GM23248 (cell line): Measurements from ENCODE around the gene DOK1. TPM values are rescaled to one million over a fixed set of nuclear protein-coding genes. Genes with fewer than 3 reads are reported as not detected.

ENCODE experiments used
- DNase-seq: peaks from one replicate; pipeline ENCODE4 v3.0.0-alpha.2; 2015
- H2AFZ ChIP-seq: fragments of 200-600 bp; sonication (generic); 2 replicates; pipeline ENCODE4 v1.6.1; 2016; ENCODE audit warnings: antibody characterized with exemption
- H3F3A ChIP-seq: fragments of 200-600 bp; sonication (generic); 2 replicates; pipeline ENCODE4 v1.6.1; 2016; ENCODE audit warnings: mild to moderate bottlenecking, antibody characterized with exemption, mixed run types; ENCODE audit not compliant: insufficient read depth
- H3K27ac ChIP-seq: fragments of 200-600 bp; sonication (generic); 2 replicates; pipeline ENCODE4 v1.5.1; 2016; ENCODE audit warnings: mild to moderate bottlenecking
- H3K27me3 ChIP-seq: fragments of 200-600 bp; sonication (generic); replicated peaks from 2 replicates; pipeline ENCODE4 v1.6.1; 2016; ENCODE audit warnings: mild to moderate bottlenecking; ENCODE audit not compliant: insufficient read depth
- H3K36me3 ChIP-seq: fragments of 200-600 bp; sonication (generic); 2 replicates; pipeline ENCODE4 v1.6.1; 2016; ENCODE audit warnings: low read depth, mild to moderate bottlenecking
- H3K4me1 ChIP-seq: fragments of 200-600 bp; sonication (generic); 2 replicates; pipeline ENCODE4 v1.6.1; 2016; ENCODE audit warnings: mild to moderate bottlenecking; ENCODE audit not compliant: insufficient read depth
- H3K4me2 ChIP-seq: fragments of 200-600 bp; sonication (generic); one replicate; pipeline ENCODE4 v1.6.1; 2016; ENCODE audit warnings: mild to moderate bottlenecking; ENCODE audit not compliant: unreplicated experiment
- H3K4me3 ChIP-seq: fragments of 200-600 bp; sonication (generic); 2 replicates; pipeline ENCODE4 v1.5.1; 2016; ENCODE audit warnings: mild to moderate bottlenecking
- H3K79me2 ChIP-seq: fragments of 200-600 bp; sonication (generic); 2 replicates; pipeline ENCODE4 v1.6.1; 2016; ENCODE audit warnings: mild to moderate bottlenecking; ENCODE audit not compliant: insufficient read depth
- H3K9ac ChIP-seq: fragments of 200-600 bp; sonication (generic); 2 replicates; pipeline ENCODE4 v1.6.1; 2016; ENCODE audit warnings: mild to moderate bottlenecking
- H3K9me2 ChIP-seq: fragments of 200-600 bp; sonication (generic); 2 replicates; pipeline ENCODE4 v1.6.1; 2016; ENCODE audit warnings: mixed run types, mild to moderate bottlenecking, moderate library complexity; ENCODE audit not compliant: insufficient read depth
- H3K9me3 ChIP-seq: fragments of 200-600 bp; sonication (generic); one replicate; pipeline ENCODE4 v1.6.1; 2017; ENCODE audit warnings: low read depth
- H4K20me1 ChIP-seq: fragments of 200-600 bp; sonication (generic); 2 replicates; pipeline ENCODE4 v1.6.0; 2016; ENCODE audit not compliant: insufficient read depth
- EZH2 ChIP-seq: fragments of 200-600 bp; sonication (generic); IDR thresholded peaks from 2 replicates; pipeline ENCODE4 v1.6.1; 2018; ENCODE audit warnings: antibody characterized with exemption, mild to moderate bottlenecking; ENCODE audit not compliant: insufficient read depth, poor library complexity, severe bottlenecking
- EZH2phosphoT487 ChIP-seq: fragments of 200-600 bp; sonication (generic); IDR thresholded peaks from 2 replicates; pipeline ENCODE4 v1.6.1; 2018; ENCODE audit warnings: antibody characterized with exemption, moderate library complexity, mild to moderate bottlenecking, low read depth; ENCODE audit not compliant: insufficient read depth
- WGBS, 2 experiments: methylation state at CpG; one replicate each; pipeline ENCODE4 v1.1.6; 2015 to 2017; ENCODE audit warnings: low lambda C conversion rate in 2 of 2, low coverage in 1 of 2; ENCODE audit errors: missing lambda C conversion rate in 2 of 2; 5-methylcytosine and 5-hydroxymethylcytosine counted together
- in situ Hi-C: fragments of 300-500 bp; cut with MboI; formaldehyde crosslinking; loops from 2 replicates; pipeline ENCODE4 v1.15.0; 2020
- polyA plus RNA-seq: library from polyadenylated mRNA; unstranded; fragments of >200 nt; fragmentation: Nextera tagmentation; extraction: Ambion mirVana; gene quantifications from 2 replicates; pipeline ENCODE4 v1.2.1, GENCODE V29; 2016
- total RNA-seq: library from RNA; depleted of rRNA; stranded (reverse); fragments of >200 nt; shearing (Covaris generic); gene quantifications from 2 replicates; pipeline ENCODE4 v1.2.3, GENCODE V29; 2014

DOK1 gene
- total and polyA plus RNA-seq, 2 experiments from 2014 or later: 32.2 to 32.6 TPM

DNA sequence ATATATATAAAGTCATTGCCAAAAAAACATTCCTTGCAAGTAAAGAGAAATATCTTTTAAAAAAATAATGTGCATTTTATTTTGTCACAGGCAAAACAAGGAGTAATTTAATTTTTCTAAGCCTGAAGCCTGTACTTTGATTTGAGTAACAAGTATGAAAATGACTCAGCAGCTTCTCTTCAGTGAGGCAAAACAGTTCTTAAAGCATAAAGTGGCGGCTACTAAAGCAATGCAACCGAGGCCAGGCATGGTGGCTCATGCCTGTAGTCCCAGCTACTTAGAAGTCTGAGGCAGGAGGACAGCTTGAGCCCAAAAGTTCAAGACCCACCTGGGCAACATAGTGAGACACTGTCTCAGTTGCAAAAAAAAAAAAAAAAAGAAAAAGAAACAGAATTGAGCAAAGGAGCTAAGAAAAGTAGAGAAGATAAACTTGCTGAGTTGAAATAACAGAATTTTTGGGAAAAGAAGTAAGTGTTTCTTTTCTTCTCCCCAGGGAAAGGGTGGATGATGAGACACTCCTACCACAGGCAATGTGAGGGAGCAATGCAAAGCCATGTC, 29.6 kb downstream of the DOK1 start:
- peak overlapping the region; percentile 27 for H3K4me2 ChIP-seq

GRCh38 chr2:74585406-74586185, 31.1 kb downstream of the DOK1 start:
- Histone ChIP-seq H3K9ac (no peak overlapping the region; the same call in 1 of the 2 replicates), H3K79me2 (no peaks in the 10 kb centered on the region), H2AFZ (peak overlapping the region; percentile 54), H3K27me3 (no peaks in the 10 kb centered on the region), H3K27ac (no peak overlapping the region), H3F3A (peaks cover 27% of the 10 kb centered on the region), H4K20me1 (no peaks in the 10 kb centered on the region), H3K4me2 (peak overlapping the region; percentile 22), H3K4me1 (peaks cover 29% of the 10 kb centered on the region), H3K9me3 (no peaks in the 10 kb centered on the region), H3K4me3 (no peak overlapping the region), H3K9me2 (no peaks in the 10 kb centered on the region), H3K36me3 (no peaks in the 10 kb centered on the region)
- no peak for TF ChIP-seq EZH2
- TF ChIP-seq EZH2phosphoT487: no peak
- WGBS, 2 experiments: 58 to 65% methylated on average over 4 of the region's 4 CpGs
- DNase-seq: no peak
- in situ Hi-C loops: loop anchor here (5.0 kb wide), 1 partner anchor 83 kb away; no protein-coding TSS in a partner anchor

More for the DNA sequence above, 29.6 kb downstream of the DOK1 start:
- Histone ChIP-seq H4K20me1 (no peaks in the 10 kb centered on the region), H3K79me2 (no peaks in the 10 kb centered on the region), H2AFZ (peak overlapping the region; percentile 49), H3K9me3 (no peaks in the 10 kb centered on the region), H3K4me3 (no peak overlapping the region), H3K36me3 (no peaks in the 10 kb centered on the region), H3K4me1 (peaks cover 29% of the 10 kb centered on the region), H3K9ac (peak overlapping the region; percentile 46), H3K27me3 (no peaks in the 10 kb centered on the region), H3K9me2 (no peaks in the 10 kb centered on the region), H3F3A (peaks cover 27% of the 10 kb centered on the region), H3K27ac (peak overlapping the region; percentile 81)
- TF ChIP-seq EZH2phosphoT487 (no peak), EZH2 (no peak)
- WGBS, 2 experiments: 3 to 6% methylated on average over 2 of the region's 2 CpGs
- in situ Hi-C loops: no loop called here
- DNase-seq: peak; percentile 86

GRCh38 chr2:74587664-74588277, 33.3 kb downstream of the DOK1 start:
- H3K4me3 ChIP-seq: no peak overlapping the region
- no peak overlapping the region for H3K9ac ChIP-seq
- no peaks in the 10 kb centered on the region for H4K20me1 ChIP-seq
- peaks cover 29% of the 10 kb centered on the region for H3K4me1 ChIP-seq
- whole genome bisulfite sequencing, 2 experiments: 10 to 11% methylated on average over 6 of the region's 6 CpGs
- no peaks in the 10 kb centered on the region for H3K9me3 ChIP-seq
- peak; percentile 84 for DNase-seq
- no peak overlapping the region for H3K27ac ChIP-seq
- no peaks in the 10 kb centered on the region for H3K79me2 ChIP-seq
- H3K36me3 ChIP-seq: no peaks in the 10 kb centered on the region
- H3K9me2 ChIP-seq: no peaks in the 10 kb centered on the region
- peaks cover 27% of the 10 kb centered on the region for H3F3A ChIP-seq
- in situ Hi-C loops: loop anchor here (5.0 kb wide), 1 partner anchor 85 kb away; no protein-coding TSS in a partner anchor
- H3K4me2 ChIP-seq: no peak overlapping the region
- TF ChIP-seq EZH2 (no peak), EZH2phosphoT487 (no peak)
- peak overlapping the region; percentile 62 for H2AFZ ChIP-seq
- no peaks in the 10 kb centered on the region for H3K27me3 ChIP-seq

DNA sequence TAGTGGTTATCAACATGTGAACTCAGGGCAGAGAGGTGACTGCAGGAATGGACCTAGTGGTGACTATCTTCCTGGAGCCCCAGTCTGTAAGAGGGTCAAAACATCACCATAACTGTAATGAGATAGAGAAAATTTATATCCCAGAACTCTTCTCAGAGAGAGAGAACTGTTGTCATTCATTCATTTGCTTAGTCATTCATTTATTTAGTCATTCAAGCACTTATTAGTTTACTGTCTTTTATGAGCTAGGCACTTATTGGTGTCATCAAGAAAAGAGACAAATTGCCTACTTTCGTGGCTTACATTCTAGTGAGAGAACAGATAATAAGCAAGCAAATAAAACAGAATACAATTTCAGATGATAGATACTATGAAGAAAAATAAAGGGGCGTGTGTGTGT, 34.1 kb downstream of the DOK1 start:
- no peaks in the 10 kb centered on the region for H3K9me2 ChIP-seq

More for the DNA sequence above, 34.1 kb downstream of the DOK1 start:
- no peak overlapping the region for H3K27ac ChIP-seq
- peaks cover 22% of the 10 kb centered on the region for H3K4me1 ChIP-seq
- H3F3A ChIP-seq: peaks cover 20% of the 10 kb centered on the region
- H3K79me2 ChIP-seq: no peaks in the 10 kb centered on the region
- in situ Hi-C loops: loop anchor here (5.0 kb wide), 1 partner anchor 86 kb away; no protein-coding TSS in a partner anchor
- TF ChIP-seq EZH2phosphoT487: no peak
- TF ChIP-seq EZH2: no peak
- H3K4me3 ChIP-seq: no peak overlapping the region
- 58 to 72% methylated on average over 2 of the region's 2 CpGs for WGBS, 2 experiments
- H3K36me3 ChIP-seq: no peaks in the 10 kb centered on the region
- no peak overlapping the region for H3K4me2 ChIP-seq
- H2AFZ ChIP-seq: no peak overlapping the region
- H4K20me1 ChIP-seq: no peaks in the 10 kb centered on the region
- DNase-seq: no peak
- no peaks in the 10 kb centered on the region for H3K9me3 ChIP-seq
- no peak overlapping the region for H3K9ac ChIP-seq
- H3K27me3 ChIP-seq: no peaks in the 10 kb centered on the region
